Measurements from ENCODE around the gene PTGFR.
A peak's percentile ranks its signal among the peaks of the same experiment; 100 is the strongest.

The PTGFR gene

DNA sequence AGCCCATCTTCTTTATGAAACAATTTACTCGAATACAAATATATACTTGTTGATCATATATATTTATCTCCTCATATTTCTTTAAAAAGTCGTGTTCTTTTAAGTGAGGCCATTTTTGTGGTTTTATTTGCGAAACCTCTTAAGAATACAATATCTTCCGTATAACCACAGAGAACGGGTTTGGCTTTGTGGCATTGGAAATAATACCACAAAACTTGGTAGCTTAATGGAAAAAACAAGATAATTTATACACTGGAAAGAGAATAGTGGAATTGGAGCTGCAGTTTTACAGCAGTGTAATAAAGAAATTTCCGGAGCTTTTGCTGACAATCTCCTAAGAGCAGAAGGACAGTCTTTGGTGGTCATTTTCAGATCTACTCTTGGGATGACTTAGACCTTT, 29.4 kb downstream of the PTGFR start:
- peak; percentile 5 for DNase-seq (ENCODE audit: low read depth)
- no peak overlapping the region for H3K4me3 ChIP-seq (ENCODE audit: low read depth, low read length)
- TF ChIP-seq MYC (IDR thresholded peaks at IDR 0.05; ENCODE audit: low read depth, low read length) = no peak
- TF ChIP-seq POLR2A (IDR thresholded peaks at IDR 0.05; ENCODE audit: extremely low read depth, insufficient read length) = no peak
- TF ChIP-seq, protein P1, sequence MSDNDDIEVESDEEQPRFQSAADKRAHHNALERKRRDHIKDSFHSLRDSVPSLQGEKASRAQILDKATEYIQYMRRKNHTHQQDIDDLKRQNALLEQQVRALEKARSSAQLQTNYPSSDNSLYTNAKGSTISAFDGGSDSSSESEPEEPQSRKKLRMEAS (IDR thresholded peaks at IDR 0.05; ENCODE audit: low read depth, low read length) = no peak
- TF ChIP-seq, protein P2, sequence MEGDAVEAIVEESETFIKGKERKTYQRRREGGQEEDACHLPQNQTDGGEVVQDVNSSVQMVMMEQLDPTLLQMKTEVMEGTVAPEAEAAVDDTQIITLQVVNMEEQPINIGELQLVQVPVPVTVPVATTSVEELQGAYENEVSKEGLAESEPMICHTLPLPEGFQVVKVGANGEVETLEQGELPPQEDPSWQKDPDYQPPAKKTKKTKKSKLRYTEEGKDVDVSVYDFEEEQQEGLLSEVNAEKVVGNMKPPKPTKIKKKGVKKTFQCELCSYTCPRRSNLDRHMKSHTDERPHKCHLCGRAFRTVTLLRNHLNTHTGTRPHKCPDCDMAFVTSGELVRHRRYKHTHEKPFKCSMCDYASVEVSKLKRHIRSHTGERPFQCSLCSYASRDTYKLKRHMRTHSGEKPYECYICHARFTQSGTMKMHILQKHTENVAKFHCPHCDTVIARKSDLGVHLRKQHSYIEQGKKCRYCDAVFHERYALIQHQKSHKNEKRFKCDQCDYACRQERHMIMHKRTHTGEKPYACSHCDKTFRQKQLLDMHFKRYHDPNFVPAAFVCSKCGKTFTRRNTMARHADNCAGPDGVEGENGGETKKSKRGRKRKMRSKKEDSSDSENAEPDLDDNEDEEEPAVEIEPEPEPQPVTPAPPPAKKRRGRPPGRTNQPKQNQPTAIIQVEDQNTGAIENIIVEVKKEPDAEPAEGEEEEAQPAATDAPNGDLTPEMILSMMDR (IDR thresholded peaks at IDR 0.05; ENCODE audit: low read depth, low read length) = no peak

GRCh38 chr1:78520843-78521242, 30.1 kb downstream of the PTGFR start:
- no peak for DNase-seq (ENCODE audit: low read depth)
- no peak overlapping the region for H3K4me3 ChIP-seq (ENCODE audit: low read depth, low read length)
- TF ChIP-seq, protein P1 (IDR thresholded peaks at IDR 0.05; ENCODE audit: low read depth, low read length) = no peak
- TF ChIP-seq POLR2A (IDR thresholded peaks at IDR 0.05; ENCODE audit: extremely low read depth, insufficient read length) (no peak), MYC (IDR thresholded peaks at IDR 0.05; ENCODE audit: low read depth, low read length) (no peak)
- TF ChIP-seq, protein P2 (IDR thresholded peaks at IDR 0.05; ENCODE audit: low read depth, low read length) = no peak

DNA sequence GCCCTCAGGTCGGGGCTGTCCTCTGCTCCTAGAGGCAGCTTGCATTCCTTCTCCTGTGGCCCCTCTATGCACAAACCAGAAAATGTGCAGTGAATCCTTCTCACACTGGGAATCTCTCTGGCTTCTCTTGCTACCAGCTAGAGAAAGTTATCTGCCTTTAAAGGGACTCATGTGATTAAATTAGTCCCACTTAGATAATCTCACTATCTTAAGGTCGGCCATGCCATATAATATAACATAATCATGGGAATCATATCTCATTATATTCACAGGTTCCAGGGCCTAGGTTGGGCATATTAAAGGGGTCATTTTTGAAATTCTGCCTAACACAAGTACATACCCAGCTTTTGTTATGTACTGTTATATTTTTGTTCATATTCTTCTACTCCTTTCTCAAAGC, 31.4 kb downstream of the PTGFR start:
- no peak overlapping the region for H3K4me3 ChIP-seq (ENCODE audit: low read depth, low read length)
- no peak for DNase-seq (ENCODE audit: low read depth)
- TF ChIP-seq, protein P1 (IDR thresholded peaks at IDR 0.05; ENCODE audit: low read depth, low read length) = no peak
- TF ChIP-seq POLR2A (IDR thresholded peaks at IDR 0.05; ENCODE audit: extremely low read depth, insufficient read length) = no peak
- no peak for TF ChIP-seq MYC (IDR thresholded peaks at IDR 0.05; ENCODE audit: low read depth, low read length)
- TF ChIP-seq, protein P2 (IDR thresholded peaks at IDR 0.05; ENCODE audit: low read depth, low read length) = no peak

DNA sequence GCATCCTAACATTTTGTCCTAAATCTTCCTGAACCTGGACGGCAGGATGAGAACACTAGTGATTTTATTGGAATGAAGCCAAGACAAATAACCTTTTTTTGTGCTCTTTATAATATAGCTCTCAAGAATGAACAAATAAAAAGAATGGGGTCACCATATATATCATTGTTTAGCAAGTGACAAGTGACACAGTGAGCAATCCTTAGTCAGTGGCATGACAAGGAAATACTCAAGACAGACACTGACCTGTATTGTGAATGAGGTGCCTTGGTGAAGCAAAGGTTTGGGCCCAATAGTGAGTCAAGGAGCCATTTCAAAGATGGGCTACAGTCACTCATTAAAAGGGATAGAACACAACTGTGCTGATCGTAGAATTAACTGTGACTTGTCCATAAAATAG, 35.7 kb downstream of the PTGFR start:
- TF ChIP-seq POLR2A (IDR thresholded peaks at IDR 0.05; ENCODE audit: extremely low read depth, insufficient read length) (no peak), MYC (IDR thresholded peaks at IDR 0.05; ENCODE audit: low read depth, low read length) (no peak)
- TF ChIP-seq, protein P1 (IDR thresholded peaks at IDR 0.05; ENCODE audit: low read depth, low read length) = no peak
- TF ChIP-seq, protein P2 (IDR thresholded peaks at IDR 0.05; ENCODE audit: low read depth, low read length) = no peak
- DNase-seq (ENCODE audit: low read depth) = no peak
- no peak overlapping the region for H3K4me3 ChIP-seq (ENCODE audit: low read depth, low read length)

DNA sequence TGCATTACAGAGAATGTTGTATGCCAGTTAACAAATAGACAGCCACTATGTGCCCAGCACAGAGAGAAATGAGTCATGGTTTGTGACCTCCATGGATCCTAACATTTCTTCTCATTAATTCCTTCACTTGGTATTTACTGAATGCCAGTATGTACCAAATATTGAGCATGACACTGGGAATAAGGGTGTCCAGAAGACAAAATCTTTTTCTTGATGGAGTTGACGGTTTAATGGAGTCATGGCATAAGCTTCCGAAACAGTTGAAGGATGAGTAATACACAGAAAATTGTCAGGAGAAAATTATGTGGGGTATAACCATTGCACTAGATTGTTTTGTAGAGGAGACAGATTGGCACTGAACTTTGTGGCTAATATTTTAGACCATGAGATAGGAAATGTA, 36.9 kb downstream of the PTGFR start:
- TF ChIP-seq POLR2A (IDR thresholded peaks at IDR 0.05; ENCODE audit: extremely low read depth, insufficient read length) (no peak), MYC (IDR thresholded peaks at IDR 0.05; ENCODE audit: low read depth, low read length) (no peak)
- TF ChIP-seq, protein P1 (IDR thresholded peaks at IDR 0.05; ENCODE audit: low read depth, low read length) = no peak
- TF ChIP-seq, protein P2 (IDR thresholded peaks at IDR 0.05; ENCODE audit: low read depth, low read length) = no peak
- no peak overlapping the region for H3K4me3 ChIP-seq (ENCODE audit: low read depth, low read length)
- DNase-seq (ENCODE audit: low read depth) = no peak

- DNase-seq (ENCODE audit: low read depth) = no peak
- TF ChIP-seq POLR2A (IDR thresholded peaks at IDR 0.05; ENCODE audit: extremely low read depth, insufficient read length) (no peak), MYC (IDR thresholded peaks at IDR 0.05; ENCODE audit: low read depth, low read length) (no peak)
- TF ChIP-seq, protein P2 (IDR thresholded peaks at IDR 0.05; ENCODE audit: low read depth, low read length) = no peak
- TF ChIP-seq, protein P1 (IDR thresholded peaks at IDR 0.05; ENCODE audit: low read depth, low read length) = no peak
- H3K4me3 ChIP-seq (ENCODE audit: low read depth, low read length) = no peak overlapping the region
These were observed 42.8 kb downstream of the PTGFR start for GRCh38 chr1:78533527-78533926.

Measured in NB4 (cell line).